HG03280 (cell line): ENCODE results near the gene PSD2.

Experiments
- ATAC-seq: cut with Tn5 transposase; IDR thresholded peaks from one replicate; pipeline ENCODE4 v1.9.1; 2021; ENCODE audit warnings: mild to moderate bottlenecking, moderate library complexity; ENCODE audit not compliant: unreplicated experiment

The PSD2 gene

DNA sequence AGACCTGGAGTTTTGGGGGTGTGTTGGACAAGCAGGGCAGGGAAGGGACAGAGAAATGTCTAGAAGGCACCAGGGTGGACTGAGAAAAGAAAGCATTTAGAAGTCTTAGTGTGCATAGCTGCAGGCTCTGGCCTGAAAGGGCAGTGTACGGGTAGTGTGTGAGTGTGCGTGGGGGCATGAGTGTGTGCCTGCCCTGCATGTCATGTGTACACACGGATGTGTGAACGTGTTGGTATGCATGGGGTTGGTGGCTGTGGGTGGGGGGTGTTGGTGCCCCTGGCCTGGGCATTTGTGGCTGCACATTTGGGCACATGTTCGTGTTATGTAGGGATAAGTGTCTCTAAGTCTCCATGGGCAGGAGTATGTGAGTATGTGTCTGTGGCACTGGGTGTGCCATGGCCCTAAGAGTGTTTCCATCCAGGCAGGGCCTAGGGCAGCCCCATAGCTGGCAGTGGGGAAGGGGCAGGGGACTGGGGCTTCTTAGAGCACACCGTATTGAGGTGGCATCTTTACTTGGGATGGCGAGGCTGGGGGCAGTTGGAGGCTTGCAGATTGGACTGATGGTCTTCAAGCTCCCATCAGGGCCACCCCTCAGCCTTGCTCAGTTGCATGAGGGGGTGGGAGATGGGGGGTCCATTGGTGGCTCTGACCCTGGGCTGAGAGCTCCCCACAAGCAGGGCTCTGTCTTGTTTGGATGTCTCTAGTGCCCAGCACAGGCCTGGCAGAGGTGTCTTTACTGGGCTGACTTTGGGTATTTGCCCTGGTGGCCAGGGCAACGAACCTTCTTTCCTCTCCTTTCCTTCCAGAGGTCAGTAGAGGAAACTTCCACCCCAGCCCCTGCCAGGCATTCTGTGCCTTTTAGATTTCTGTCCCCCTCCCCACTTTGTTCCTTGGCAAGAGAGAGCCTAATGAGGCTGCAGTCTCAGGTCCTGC is 15.0 kb downstream of the PSD2 start:
- no peak for ATAC-seq

DNA sequence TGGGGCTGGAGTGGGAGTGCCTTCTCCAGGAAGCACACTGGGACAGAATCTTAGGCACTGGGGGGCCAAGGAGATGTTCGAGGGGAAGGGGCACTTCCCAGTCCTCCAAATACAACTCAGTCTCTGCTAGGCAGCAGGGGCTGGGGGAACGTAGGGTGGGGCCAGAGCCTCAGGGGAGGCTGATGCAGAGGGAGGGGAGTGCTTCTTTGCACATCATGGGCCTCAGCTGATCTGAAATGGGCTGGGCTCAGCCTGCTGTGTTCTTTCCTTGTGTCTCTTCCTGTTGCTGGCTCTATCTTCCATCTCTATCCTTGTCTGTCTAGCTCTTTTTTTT is 15.6 kb downstream of the PSD2 start:
- no peak for ATAC-seq

DNA sequence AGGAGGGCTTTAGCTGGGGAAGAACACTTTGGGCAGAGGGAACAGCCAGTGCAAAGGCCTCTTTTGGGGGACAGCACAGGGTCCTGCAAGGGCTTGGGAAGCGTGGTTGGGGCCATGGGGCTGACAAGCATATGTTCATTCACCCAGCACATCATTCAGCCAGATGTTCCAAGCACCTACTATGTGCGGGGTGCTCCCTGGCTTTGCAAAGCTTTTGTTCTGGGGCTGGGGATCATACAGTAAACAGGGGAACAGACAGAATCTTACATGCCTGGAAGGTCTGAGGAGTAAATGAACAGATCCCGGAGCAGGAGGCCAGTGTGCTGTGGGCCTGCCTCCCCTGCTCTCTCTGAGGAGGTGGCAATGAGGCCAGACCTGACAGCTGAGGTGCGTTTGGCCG is 16.7 kb downstream of the PSD2 start:
- ATAC-seq = no peak

DNA sequence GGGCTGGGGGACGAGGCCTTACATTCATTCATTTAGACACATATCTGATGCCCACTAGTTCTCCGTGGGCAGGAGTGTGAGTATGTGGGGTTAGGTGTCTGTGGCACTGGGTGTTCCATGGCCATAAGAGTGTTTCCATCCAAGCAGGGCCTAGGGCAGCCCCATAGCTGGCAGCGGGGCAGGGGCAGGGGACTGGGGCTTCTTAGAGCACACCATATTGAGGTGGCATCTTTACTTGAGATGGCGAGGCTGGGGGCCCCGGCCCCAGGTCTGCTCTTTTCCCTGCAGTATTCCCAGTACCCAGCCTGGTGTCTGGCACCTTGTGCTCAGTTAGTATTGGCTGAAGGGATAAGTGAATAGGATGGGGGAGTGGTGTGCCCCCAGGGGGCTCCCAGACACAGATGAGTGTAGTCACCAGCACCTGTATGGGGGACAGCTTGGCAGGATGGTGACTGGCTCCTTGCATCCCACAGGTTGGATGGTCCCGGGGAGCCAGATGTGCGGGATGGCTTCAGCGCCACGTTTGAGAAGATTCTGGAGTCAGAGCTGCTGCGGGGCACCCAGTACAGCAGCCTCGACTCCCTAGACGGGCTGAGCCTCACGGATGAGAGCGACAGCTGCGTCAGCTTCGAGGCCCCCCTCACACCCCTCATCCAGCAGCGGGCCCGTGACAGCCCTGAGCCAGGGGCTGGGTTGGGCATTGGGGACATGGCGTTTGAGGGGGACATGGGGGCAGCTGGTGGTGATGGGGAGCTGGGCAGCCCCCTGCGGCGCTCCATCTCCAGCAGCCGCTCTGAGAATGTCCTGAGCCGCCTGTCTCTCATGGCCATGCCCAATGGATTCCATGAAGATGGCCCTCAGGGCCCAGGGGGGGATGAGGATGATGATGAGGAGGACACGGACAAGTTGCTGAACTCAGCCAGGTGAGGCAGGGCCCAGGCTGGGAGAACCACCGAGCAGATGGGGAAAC is 17.5 kb downstream of the PSD2 start:
- ATAC-seq = no peak

DNA sequence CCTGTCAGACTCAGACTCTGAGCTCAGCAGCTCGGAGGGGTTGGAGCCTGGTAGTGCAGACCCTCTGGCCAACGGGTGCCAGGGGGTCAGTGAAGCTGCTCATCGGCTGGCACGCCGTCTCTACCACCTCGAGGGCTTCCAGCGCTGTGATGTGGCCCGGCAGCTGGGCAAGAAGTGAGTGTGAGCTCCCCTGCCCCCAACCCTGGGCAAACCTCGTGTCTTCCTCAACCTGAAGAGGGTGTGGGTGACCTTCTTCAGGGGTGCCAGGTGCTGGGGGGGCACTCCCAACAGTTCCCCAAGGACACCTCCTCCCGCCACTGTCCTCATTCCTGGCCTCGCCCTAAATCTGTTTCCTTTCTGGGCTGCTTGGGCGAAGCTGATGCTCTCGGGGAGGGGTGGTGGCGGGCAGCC is 18.6 kb downstream of the PSD2 start:
- ATAC-seq = no peak

DNA sequence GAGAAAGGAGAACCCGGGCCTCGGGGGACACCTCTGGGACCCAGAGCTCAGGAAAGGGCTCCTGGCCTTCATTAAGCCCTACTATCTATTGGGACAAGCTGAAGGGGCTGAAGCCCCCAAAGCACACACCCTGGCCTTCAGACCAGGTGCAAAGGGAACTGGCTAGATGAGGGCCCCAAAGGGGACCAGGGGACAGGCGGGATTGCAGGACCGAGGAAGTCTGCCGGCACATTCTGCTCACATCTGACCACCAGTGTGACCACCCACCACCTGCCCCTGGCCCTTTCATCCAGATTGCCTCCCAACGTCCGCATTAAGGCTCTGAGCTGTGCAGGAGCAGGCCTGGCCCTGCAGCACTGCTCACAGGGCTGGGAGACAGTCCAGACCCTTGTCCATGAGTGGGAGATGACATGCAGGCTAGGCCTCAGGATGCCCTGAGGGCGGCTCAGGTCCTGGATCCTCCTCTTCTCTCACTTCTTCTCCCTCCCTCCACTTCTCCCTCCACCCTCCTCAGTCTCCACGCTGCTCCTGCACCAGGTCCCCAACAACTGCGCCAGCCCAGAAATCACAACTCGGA is 19.2 kb downstream of the PSD2 start:
- no peak for ATAC-seq

DNA sequence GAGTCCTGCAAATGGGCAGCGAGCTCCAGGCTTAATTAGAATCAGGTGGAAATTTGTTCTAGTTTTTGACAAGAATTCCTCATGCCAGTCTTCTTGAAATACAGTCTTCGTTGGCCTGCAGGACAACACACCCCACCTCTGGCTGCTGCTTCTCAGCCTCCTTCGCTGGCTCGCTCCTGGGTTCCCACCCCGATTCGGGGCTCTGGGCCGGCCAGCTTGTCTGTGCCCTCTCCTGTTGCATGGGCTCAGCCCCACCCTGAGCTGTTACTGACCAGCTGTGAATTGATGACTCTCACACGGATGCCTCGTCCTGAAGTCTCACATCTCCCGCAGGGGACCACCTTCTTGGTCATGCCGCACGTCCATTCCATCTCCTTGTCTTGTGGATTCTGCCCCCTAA is 21.0 kb downstream of the PSD2 start:
- no peak for ATAC-seq

DNA sequence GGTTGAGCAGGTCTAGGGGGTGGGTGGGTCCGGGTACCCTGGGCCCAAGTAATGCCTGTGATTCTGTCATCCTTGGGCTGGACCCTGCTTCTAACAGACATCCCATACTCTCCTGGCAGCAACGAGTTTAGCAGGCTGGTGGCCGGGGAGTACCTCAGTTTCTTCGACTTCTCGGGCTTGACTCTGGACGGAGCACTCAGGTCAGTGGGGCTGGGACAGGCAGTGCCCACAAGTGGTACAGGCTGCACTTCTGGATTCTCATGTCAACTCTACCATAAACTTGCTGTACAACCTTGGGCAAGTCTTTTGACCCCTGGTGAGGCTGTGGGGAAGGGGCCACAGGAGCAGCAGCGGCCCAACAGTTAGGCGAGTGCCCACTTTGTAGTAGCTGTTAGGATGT is 21.8 kb downstream of the PSD2 start:
- no peak for ATAC-seq

DNA sequence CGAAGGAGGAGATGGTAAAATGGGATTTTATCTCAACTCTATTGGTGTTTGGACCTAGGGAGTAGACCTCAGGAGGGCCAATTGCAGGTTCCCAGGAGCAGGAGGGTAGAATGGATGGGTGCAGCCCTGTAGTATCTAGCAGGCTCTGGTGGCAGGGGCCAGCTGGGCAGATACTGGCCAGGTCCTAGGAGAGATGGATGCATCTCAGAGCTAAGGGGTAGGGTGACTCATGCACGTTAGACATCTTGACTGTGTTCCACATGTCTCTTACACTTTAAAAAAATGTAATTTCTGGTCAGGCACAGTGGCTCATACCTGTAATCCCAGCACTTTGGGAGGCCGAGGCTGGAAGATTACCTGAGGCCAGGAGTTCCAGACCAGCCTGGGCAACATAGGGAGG is 22.4 kb downstream of the PSD2 start:
- no peak for ATAC-seq

DNA sequence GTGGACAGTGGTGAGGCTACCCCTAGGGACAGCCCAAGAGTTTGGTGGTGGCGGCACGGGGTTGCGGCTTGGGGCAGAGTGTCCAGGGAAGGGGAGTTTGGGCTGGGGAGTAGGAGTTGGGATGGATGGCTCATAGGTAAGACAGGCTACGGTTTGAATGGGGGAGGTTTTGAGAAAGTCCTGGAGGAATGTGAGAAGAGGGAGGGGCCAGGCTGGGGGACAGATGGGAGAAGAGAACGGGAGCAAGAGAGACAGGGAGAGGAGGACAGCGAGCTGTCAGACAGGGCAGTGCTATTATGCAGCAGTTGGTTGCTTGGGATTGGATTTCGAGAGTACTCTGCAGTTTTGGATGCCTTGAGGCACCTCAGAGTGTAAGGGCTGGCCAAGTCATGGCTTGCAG is 24.5 kb downstream of the PSD2 start:
- no peak for ATAC-seq

DNA sequence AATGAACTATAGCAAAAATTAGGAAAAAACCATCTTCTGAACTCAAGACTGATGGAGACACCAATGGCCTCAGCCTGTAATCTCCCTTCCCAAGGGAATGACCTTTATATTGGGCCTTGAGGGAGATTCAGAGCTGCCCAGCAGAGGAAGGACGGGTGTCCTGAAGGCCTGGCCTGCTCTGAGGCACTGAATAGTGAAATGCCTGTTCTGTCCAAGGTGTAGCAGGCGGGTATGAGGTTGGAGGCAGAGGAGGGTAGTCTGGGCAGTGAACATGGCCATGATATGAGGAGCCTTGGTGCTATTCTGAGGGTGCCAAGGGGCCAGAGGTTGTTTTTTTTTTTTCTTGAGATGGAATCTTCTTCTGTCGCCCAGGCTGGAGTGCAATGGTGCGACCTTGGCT is 25.0 kb downstream of the PSD2 start:
- ATAC-seq = no peak

DNA sequence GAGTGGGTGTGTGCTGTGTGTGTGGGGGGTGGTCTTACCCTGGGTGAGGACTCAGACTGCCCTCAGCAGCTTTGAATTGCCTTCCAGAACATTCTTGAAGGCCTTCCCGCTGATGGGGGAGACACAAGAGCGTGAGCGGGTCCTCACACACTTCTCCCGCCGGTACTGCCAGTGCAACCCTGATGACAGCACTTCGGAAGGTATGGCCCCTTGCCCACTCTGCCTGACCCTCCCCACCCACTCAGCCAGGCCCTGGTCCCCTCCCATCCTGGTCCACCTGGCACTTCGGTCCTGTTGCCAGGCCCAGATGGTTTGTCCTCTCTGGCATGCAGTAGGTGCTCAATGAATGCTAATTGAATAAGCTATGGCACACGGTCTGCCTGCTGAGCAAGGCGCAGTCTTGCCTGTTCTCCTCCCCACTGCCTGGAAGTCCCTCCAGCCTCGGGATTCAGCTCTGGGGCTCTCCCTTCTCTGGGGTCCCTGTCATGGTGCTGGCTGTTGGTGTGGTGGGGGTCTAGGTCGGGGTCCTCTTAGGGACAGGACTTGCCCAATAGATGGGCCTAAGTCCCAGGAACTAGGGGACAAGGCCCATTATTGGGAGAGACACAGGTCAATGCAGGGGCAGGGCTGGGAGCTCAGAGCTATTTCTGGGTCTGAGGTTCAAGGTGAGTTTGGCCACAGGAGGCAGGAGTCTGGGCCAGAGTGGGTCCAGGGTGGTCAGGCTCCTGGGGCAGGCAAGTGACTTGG is 26.4 kb downstream of the PSD2 start:
- no peak for ATAC-seq

DNA sequence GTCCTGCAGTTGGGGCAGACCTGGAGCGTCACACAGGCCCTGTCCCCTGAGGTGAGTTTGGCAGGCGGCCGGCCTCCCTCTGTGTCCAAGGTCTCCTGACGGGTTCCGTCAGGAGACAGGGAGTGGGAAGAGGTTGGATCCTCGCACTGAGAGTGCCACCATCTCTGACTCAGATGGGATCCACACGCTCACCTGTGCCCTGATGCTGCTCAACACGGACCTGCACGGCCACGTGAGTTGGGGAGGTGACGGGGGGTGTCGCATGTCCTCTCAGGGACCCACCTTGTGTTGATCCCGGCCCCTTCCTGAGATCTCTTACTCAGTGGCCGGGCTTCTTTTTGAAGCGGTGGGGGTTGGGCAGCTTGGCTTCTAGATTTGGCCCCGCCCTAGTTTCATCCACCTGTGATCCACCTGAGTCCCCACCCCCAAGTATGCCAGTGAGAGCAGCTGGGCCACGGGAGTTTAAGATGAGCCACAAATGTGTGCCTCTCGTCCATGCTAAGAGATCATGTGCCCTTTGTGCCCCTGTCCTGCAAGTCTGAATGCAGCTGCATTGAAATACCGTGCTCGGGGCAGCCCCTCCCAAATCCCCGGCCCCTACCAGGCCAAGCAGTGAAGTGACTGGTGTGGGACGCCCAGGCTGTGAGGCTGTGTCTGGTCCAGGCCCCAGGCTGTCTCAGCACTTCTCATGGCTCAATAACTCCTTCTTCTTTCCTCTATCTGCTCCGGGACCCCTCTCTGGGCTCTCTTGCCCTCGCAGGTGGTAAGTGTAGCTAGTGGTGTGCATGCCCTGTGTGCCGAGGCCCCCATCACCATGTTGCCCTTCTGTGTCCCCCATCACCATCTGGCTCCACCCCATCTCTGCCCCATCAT is 27.2 kb downstream of the PSD2 start:
- no peak for ATAC-seq

DNA sequence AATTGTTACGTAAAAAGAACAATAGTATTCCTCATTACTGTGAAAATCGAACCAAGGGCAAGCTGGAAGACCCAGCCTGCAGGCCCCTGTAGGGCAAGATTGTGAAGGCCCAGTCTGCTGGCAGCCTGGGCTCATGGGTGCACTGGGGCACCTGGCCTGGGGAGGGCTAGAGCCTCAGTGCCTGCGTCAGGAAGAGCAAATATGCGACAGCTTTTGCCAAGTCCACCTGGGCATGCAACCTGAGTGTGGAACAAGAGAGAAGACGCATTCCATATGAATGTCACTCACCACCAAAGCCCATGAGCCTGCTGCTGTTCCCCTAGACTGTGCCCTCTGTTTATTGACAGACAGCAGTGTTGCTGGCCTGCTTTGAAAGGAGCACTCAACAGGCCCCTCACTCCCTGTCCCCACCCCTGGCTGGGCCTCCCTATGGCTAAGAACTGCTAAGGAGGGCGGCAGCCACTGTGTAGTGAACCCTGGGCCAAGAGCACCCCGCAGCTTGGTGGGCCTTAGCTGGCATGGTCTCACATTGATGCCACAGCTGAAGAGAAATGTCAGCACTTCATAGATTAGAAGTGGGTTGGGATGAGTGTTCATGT is 28.2 kb downstream of the PSD2 start:
- ATAC-seq = no peak

DNA sequence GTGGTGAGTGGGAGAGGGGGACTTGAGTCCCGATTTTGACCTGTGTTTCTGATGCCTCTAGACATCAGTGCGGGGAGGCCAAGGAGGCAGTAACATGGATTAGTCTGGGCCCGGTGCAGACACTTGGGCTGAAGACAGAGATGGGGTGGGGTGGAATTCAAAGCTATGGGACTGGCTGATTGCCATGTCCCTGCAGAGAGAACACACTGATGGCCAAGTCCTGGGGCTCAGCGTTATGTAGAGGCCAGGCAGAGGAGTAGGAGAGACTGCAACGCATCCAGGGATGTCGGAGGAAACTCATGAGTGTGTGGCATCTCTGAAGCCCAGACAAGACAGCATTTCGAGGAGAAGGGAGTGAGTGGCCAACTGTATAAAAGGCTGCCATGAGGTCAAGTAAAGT is 30.1 kb downstream of the PSD2 start:
- ATAC-seq = no peak

DNA sequence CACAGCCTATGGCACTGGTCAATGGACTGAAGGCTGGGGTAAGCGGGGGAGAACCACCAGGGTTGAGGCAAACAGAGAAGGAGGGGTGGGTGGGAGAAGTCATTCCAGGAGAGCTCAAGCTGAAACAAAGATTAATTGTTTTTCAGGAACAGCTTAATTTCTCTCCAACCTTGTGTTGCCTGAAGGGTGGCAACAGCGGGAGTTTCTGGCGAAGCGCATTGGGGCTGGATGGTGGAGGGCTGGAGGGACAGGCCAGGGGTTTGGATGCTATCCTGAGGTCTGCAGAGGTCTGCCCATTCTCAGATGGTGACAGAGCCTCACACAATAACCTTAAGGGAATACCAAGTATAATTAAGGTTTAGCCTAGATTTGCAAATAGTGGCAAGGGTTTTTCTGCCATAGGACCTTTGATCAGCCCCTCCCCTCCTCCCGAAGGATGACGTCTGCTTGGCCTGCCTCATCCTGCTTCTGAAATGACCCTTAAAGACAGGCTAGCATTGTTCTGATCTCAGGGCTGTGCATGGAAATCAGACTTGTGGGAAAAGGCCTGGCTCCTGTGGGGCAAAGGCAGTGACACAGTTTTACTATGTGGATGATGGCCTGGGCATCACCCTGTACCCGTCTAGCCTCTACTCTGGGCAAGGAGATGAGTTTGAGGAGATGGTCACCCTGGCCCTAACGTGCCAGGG is 32.7 kb downstream of the PSD2 start:
- ATAC-seq = no peak

DNA sequence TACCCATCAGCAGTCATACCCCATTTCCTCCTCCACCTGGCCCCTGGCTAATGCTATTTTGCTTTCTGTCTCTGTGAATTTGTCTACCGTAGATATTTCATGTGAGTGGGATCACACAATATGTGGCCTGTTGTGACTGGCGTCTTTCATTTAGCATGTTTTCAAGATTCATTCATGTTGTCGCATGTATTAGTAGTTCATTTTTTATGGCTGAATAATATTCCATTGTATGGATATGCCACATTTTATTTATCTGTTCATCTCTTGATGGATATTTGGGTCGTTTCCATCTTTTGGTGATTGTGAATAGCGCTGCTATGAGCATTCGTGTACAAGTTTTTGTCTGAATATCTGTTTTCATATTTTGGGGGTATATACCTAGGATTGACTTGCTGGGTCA is 33.9 kb downstream of the PSD2 start:
- no peak for ATAC-seq

DNA sequence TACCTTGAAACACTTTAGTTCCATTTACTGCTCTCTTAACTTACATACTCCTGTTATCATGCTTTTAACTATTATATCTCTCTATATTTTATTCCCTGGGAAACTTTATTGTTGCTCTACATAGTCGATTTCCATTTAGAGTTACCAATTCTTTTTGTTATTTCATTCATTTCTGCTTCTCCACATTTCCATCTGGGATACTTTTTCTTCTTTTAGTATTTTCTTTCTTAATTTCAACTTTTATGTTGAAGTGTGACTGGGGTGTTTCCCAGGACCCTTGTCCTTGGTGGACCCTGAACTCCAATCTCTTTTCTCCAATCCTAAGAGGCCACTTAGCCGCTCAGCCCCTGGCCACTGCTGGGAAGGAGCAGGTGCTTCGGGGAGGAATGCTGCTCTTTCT is 36.0 kb downstream of the PSD2 start:
- no peak for ATAC-seq

DNA sequence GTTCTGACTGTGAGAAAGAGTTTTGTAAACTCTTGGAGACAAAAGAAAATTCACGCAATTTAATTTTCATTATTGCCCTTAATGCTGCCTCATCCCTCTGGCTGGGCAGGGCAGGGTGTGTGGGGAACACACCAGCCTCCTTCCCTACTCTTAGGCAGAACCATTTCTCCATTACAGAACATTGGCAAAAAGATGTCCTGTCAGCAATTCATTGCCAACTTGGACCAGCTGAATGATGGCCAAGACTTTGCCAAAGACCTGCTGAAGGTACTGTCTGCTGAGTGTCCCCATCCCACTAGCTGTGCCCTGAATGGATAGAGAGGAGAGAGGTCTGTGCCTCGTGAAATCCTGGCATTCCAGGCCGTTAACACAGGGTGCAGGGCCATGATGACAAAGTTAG is 37.9 kb downstream of the PSD2 start:
- no peak for ATAC-seq
